Rectal smooth muscle tissue (tissue), 1 donor: ENCODE measurements around the gene CCDC6.
"Not testable (repeated sequence)": the region's sequence is repeated elsewhere in the genome, so short reads cannot be mapped to it uniquely, and the experiment has no call there.

ENCODE experiments used
- H3K27ac ChIP-seq: one replicate; pipeline ENCODE4 v1.7.0; 2013; ENCODE audit warnings: low read depth, low read length, inconsistent platforms
- H3K27me3 ChIP-seq: one replicate; pipeline ENCODE4 v1.7.0; 2013; ENCODE audit warnings: low read length; ENCODE audit not compliant: control insufficient read depth, insufficient read depth
- H3K36me3 ChIP-seq: one replicate; pipeline ENCODE4 v1.7.0; 2013; ENCODE audit warnings: low read length; ENCODE audit not compliant: control insufficient read depth, insufficient read depth
- H3K4me1 ChIP-seq: one replicate; pipeline ENCODE4 v1.7.0; 2013; ENCODE audit warnings: low read length; ENCODE audit not compliant: control insufficient read depth, insufficient read depth
- H3K4me3 ChIP-seq: one replicate; pipeline ENCODE4 v1.7.0; 2013; ENCODE audit warnings: low read length
- H3K9ac ChIP-seq: one replicate; pipeline ENCODE4 v1.7.0; 2013; ENCODE audit warnings: low read length

CCDC6 gene

DNA sequence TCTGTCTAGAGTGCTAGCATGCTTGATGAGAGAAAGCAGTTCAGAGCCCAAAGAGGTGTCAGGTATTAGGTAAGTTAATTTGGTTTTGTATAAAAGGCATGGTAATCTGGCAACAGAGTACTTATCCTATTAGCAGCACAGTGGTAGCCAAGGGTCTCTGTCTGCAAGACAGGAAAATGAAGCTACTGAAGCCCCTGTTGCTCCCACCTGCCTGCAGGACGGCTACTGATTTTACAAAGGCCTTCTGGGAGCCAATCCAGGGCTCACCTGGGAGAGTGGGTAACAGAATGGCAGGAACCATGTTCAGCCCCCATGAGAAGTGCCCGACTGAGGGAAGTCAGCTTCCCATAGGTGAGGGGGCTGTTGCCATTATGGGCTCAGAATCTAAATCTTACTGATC, 116.3 kb downstream of the CCDC6 start:
- not testable (repeated sequence) for H3K9ac ChIP-seq, H3K27me3 ChIP-seq, H3K4me1 ChIP-seq, H3K4me3 ChIP-seq, H3K27ac ChIP-seq
- peaks cover 15% of the 10 kb centered on the region for H3K36me3 ChIP-seq

DNA sequence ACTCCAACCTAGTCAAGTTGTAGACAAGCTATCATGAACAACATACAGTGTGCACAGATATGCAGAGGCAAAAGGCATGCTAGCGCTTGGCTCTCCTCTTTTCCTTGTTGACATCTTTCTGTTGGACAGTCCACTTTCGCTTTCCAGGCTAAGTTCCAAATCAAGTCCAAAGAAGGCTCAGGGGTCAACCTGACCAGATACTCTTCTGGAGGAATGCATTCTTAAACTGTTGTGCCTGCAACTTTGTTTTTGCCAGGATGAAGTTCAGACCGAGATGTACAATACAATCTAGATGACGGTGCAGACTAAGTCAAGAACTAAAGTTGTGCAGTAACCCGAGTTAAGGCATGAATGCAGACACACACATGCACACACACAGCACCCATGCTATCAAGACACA, 117.4 kb downstream of the CCDC6 start:
- not testable (repeated sequence) for H3K36me3 ChIP-seq, H3K4me3 ChIP-seq, H3K4me1 ChIP-seq, H3K27ac ChIP-seq, H3K9ac ChIP-seq, H3K27me3 ChIP-seq

DNA sequence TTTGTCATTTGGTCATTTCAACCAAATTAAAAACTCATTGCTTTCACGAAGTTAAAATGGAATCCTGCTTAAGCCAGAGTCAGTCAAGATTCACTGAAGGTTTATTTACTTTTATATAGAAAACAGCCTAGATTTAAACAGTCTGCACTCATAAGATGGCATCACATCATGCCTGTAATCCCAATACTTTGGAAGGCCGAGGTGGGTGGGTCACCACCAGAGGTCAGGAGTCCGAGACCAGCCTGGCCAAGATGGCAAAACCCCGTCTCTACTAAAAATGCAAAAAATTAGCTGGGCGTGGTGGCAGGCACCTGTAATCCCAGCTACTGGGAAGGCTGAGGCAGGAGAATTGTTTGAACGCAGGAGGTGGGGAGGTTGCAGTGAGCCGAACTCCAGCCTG, 119.3 kb downstream of the CCDC6 start:
- H3K4me1 ChIP-seq, H3K27me3 ChIP-seq, H3K9ac ChIP-seq, H3K36me3 ChIP-seq, H3K27ac ChIP-seq, H3K4me3 ChIP-seq: not testable (repeated sequence)

DNA sequence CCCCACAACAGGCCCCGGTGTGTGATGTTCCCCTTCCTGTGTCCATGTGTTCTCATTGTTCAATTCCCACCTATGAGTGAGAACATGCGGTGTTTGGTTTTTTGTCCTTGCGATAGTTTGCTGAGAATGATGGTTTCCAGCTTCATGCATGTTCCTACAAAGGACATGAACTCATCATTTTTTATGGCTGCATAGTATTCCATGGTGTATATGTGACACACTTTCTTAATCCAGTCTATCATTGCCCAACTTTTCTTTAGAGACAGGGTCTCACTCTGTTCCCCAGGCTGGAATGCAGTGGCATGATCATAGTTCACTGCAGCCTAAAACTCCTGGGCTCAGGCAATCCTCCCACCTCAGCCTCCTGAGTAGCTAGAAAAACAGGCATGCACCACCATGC, 120.9 kb downstream of the CCDC6 start:
- not testable (repeated sequence) for H3K4me1 ChIP-seq, H3K27me3 ChIP-seq, H3K36me3 ChIP-seq, H3K4me3 ChIP-seq, H3K9ac ChIP-seq, H3K27ac ChIP-seq

DNA sequence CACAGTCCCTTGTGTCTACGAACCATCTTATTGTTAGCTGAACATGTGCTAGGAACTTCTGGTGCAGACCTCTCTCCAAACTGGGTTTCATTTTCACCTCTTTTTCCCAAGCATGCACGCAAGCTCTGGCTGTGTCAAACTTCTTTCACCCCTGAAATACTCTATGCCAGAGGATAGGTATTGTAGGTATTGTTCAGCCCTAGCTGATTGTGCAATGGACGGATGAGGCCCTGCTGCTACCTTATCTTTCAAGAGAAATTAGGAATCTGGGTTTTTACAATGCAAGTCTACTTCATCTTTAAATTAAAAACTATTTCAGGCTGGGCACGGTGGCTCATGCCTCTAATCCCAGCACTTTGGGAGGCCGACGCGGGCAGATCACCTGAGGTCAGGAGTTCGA, 124.8 kb downstream of the CCDC6 start:
- no peak overlapping the region for H3K9ac ChIP-seq
- no peaks in the 10 kb centered on the region for H3K4me1 ChIP-seq
- no peak overlapping the region for H3K27ac ChIP-seq
- H3K4me3 ChIP-seq, result no peak overlapping the region
- no peaks in the 10 kb centered on the region for H3K27me3 ChIP-seq
- no peaks in the 10 kb centered on the region for H3K36me3 ChIP-seq

DNA sequence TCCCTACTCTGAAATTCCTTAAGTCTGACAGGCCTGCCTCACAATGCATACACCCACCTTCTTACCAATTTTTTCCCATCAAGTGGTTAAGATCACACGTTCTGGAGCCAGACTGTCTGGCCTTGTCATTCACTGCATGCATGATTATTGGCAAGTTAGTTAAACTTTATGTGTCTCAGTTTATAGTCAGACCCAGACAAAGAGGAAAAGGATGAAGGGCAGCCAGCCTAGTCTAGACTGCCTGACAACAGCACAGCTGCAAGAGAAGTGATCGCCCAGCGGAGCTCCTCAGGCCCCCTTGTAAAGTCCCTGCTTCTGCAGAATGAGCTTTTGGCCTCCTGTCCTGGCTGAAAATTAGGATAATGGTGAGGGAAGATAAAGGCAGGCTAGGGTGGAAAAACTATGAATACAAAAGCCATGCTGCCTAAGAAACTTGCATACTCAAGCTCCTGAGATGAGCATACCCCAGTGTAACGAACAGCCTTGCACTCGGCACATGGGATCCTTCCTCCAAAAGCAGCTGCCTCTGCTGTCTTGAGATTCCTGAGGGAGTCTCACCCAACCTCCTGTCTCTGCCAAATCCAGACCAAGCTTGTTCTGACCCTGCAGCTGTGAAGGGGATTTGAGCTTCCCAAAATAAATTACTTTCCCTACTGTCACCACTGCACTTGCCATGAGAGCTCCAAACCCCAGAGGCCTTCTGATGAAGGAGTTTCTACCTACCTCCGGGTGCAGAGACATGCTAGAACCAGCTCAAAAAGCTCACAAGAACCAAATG, 126.4 kb downstream of the CCDC6 start:
- Histone ChIP-seq H3K4me1 (no peaks in the 10 kb centered on the region), H3K27ac (no peak overlapping the region), H3K27me3 (no peaks in the 10 kb centered on the region), H3K9ac (no peak overlapping the region), H3K4me3 (no peak overlapping the region), H3K36me3 (no peaks in the 10 kb centered on the region)

DNA sequence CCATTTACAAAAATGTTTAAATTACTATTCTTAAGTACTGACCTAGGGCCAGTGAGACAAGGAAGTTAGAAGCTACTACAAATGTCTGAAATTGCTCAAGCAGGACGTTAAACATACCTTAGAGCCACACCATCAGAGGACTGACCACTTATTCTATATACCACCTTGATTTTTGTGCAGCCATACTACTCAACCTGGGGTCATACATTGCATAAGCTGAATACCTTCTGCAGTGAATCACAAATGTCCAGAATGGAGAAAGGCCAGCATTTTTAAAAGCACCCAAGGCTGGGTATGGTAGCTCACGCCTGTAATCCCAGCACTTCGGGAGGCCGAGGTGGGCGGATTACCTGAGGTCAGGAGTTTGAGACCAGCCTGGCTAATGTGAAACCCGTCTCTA, 131.9 kb downstream of the CCDC6 start:
- H3K4me1 ChIP-seq, result no peaks in the 10 kb centered on the region
- H3K27ac ChIP-seq, result no peak overlapping the region
- no peak overlapping the region for H3K9ac ChIP-seq
- no peaks in the 10 kb centered on the region for H3K27me3 ChIP-seq
- H3K36me3 ChIP-seq, result no peaks in the 10 kb centered on the region
- no peak overlapping the region for H3K4me3 ChIP-seq

DNA sequence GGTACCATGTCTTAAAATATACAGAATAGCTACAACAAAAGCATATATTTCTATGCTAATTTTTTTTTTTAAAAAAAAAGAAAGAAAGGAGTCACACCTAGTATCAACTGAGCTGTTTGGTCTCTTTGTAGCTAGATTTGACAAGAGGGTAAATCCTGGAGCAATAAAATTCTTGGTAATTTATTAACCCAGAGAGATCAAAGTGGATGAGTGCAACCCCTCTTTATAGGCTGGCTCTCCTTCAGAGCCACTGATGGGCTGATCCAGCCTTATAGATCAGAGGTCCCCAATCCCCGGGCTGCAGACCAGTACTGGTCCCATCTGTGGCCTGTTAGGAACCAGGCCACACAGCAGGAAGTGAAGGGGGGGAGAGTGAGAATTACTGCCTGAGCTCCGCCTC, 133.3 kb downstream of the CCDC6 start:
- Histone ChIP-seq H3K27ac (no peak overlapping the region), H3K9ac (no peak overlapping the region), H3K27me3 (no peaks in the 10 kb centered on the region), H3K4me1 (no peaks in the 10 kb centered on the region), H3K4me3 (no peak overlapping the region), H3K36me3 (no peaks in the 10 kb centered on the region)

DNA sequence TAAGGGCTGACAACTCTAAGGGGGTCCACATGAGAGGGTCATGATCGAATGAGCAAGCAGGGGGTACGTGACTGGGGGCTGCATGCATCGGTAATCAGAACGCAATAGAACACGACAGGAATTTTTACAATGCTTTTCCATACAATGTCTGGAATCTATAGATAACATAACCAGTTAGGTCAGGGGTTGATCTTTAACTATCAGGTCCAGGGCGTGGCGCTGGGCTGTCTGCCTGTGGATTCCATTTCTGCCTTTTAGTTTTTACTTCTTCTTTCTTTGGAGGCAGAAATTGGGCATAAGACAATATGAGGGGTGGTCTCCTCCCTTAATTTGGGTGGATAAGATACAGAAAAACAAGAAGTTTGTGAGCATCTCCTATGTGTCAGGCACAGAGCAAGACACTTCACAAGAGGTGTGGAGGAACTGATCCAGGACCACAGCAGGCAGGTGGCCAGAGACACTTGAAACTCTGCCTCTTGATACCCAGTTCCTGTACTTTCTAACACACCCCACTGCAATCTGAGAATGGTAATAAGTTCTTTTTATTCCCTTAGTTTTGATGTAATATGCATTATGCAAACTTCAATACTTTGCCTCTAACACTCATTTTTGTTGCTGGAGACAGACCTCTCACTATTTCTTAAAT, 135.1 kb downstream of the CCDC6 start:
- Histone ChIP-seq H3K36me3 (no peaks in the 10 kb centered on the region), H3K27ac (no peak overlapping the region), H3K27me3 (no peaks in the 10 kb centered on the region), H3K4me3 (no peak overlapping the region), H3K4me1 (no peaks in the 10 kb centered on the region), H3K9ac (no peak overlapping the region)

DNA sequence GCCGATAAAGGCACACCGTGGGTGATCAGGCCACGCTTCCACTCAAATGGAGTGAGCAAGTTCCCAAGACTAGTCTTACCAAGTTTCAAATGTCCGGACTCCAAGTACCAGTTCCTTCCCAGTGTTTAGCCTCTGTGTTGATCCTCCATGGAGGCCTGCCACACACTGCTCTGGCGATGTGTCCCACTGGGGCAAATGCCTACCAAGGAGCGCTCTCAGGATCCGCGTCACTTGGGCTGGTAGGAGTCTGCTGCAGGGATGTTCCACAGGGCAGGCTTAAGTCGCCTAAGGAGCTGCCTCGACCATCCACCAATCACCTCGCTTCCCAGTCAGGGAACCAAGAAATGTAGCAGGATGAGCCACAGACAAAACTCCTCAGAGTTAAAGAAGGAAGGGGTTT, 135.7 kb downstream of the CCDC6 start:
- H3K4me3 ChIP-seq, result no peak overlapping the region
- H3K4me1 ChIP-seq, result no peaks in the 10 kb centered on the region
- H3K9ac ChIP-seq, result no peak overlapping the region
- H3K36me3 ChIP-seq, result no peaks in the 10 kb centered on the region
- H3K27me3 ChIP-seq, result no peaks in the 10 kb centered on the region
- no peak overlapping the region for H3K27ac ChIP-seq

DNA sequence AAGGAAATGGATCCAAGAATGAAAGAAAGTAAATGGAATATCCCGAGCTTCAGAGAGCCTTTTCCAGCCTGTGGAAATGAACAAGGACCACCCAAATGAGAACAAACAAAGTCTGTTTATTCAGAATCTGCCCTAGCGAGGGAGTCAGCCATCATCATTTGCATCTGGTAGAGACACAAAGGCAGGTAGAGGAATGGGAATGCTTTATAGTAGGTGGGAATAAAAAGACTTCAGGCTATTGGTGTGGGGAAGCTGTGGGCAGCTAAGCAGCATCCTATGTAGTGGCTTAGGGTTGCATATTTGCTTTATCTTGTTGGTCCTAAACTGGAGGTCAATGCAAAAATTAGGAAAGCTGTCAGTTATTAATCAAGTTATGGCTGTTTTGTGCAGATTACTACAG, 143.9 kb downstream of the CCDC6 start:
- Histone ChIP-seq H3K27me3 (no peaks in the 10 kb centered on the region), H3K36me3 (no peaks in the 10 kb centered on the region), H3K9ac (no peak overlapping the region), H3K27ac (no peak overlapping the region), H3K4me3 (no peak overlapping the region), H3K4me1 (no peaks in the 10 kb centered on the region)

DNA sequence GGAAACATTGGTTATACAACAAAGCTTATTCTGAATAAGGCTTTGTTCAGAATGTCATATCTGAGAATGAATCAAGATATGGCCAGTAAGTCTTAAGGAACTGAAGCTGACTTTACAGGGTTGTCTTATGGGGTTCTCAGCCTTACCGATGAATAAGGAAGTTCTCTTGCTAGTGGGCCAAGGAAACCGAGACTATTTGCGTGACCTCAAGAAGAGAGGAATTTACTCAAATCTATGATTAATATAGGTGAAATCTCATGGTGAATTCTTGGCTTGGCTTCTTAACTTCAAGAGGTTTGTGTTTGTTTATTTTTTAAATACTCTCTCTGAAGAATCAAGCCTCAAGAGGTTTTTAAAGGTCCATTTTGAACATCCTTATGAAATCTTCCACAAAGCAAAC, 148.4 kb downstream of the CCDC6 start:
- H3K27ac ChIP-seq, result no peak overlapping the region
- no peaks in the 10 kb centered on the region for H3K4me1 ChIP-seq
- no peak overlapping the region for H3K4me3 ChIP-seq
- H3K36me3 ChIP-seq, result no peaks in the 10 kb centered on the region
- no peak overlapping the region for H3K9ac ChIP-seq
- H3K27me3 ChIP-seq, result no peaks in the 10 kb centered on the region

DNA sequence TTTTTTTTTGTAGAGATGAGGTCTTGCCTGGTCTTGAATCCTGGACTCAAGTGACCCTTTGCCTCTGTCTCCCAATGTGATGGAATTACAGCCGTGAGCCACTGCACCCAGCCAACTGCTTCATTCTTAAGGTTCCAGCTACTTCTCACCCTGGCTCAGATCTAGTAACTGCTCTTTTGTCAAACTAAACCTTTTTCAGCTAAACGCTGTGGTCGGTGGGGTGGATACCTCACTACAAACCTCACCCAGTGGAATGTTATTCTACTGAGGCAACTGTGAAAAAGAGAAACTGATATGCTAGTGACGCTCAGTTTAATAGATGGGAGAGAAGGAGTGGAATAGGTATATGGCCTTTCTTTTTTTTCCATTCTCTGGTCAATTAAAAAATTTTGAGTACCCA, 151.4 kb downstream of the CCDC6 start:
- no peaks in the 10 kb centered on the region for H3K36me3 ChIP-seq
- no peak overlapping the region for H3K9ac ChIP-seq
- no peak overlapping the region for H3K4me3 ChIP-seq
- no peak overlapping the region for H3K27ac ChIP-seq
- no peaks in the 10 kb centered on the region for H3K4me1 ChIP-seq
- no peaks in the 10 kb centered on the region for H3K27me3 ChIP-seq
